WTC11 (cell line): Measurements from ENCODE around the gene TNIK. TPM values are rescaled to one million over a fixed set of nuclear protein-coding genes. Genes with fewer than 3 reads are reported as not detected.

Source experiments
- ATAC-seq: fragments of 200-7000 bp; cut with Tn5 transposase; 2 replicates; pipeline ENCODE4 v1.10.0; 2021; ENCODE audit warnings: mild to moderate bottlenecking, moderate library complexity
- CTCF ChIA-PET: fragments of 300-600 bp; sonication (Branson Sonifier 250); formaldehyde crosslinking; loops from one replicate; lab custom pipeline; 2021; ENCODE audit warnings: antibody characterized with exemption; lab: Charles Lee
- POLR2A ChIA-PET: fragments of 350-600 bp; sonication (Branson Sonifier 250); formaldehyde crosslinking; loops from one replicate; lab custom pipeline; 2021; ENCODE audit warnings: antibody characterized with exemption; lab: Charles Lee
- DNase-seq: peaks from one replicate; pipeline ENCODE4 v3.0.0; 2021; ENCODE audit warnings: low spot score
- H3K27ac Mint-ChIP-seq: 2 replicates; pipeline ENCODE4 v1.8.0; 2021; ENCODE audit warnings: mixed read lengths
- H3K27me3 Mint-ChIP-seq: 2 replicates; pipeline ENCODE4 v1.8.0; 2021; ENCODE audit warnings: low read depth, mild to moderate bottlenecking, moderate library complexity, mixed read lengths
- H3K36me3 Mint-ChIP-seq: 2 replicates; pipeline ENCODE4 v1.8.0; 2021; ENCODE audit warnings: mixed read lengths
- H3K4me1 Mint-ChIP-seq: 2 replicates; pipeline ENCODE4 v1.8.0; 2022; ENCODE audit warnings: mixed read lengths
- H3K4me3 Mint-ChIP-seq: 2 replicates; pipeline ENCODE4 v1.8.0; 2021; ENCODE audit warnings: mild to moderate bottlenecking, moderate library complexity, mixed read lengths
- H3K9me3 Mint-ChIP-seq: 2 replicates; pipeline ENCODE4 v1.8.0; 2021; ENCODE audit warnings: mixed read lengths
- CBFB ChIP-seq: sonication (generic); formaldehyde crosslinking; IDR thresholded peaks from 2 replicates; pipeline ENCODE4 v1.8.1; 2022; ENCODE audit warnings: mild to moderate bottlenecking, low read depth, missing genetic modification reagents
- ELF4 ChIP-seq: sonication (generic); formaldehyde crosslinking; IDR thresholded peaks from 2 replicates; pipeline ENCODE4 v1.8.1; 2022; ENCODE audit warnings: low read depth, mild to moderate bottlenecking, moderate library complexity, missing genetic modification reagents
- FOXP1 ChIP-seq: sonication (generic); formaldehyde crosslinking; IDR thresholded peaks from 2 replicates; pipeline ENCODE4 v1.8.0; 2022; ENCODE audit warnings: missing genetic modification reagents, mild to moderate bottlenecking, moderate library complexity, borderline replicate concordance
- HMGA2 ChIP-seq: fragments of 250-450 bp; sonication (Bioruptor Pico); IDR thresholded peaks from 2 replicates; pipeline ENCODE4 v1.4.0; 2021; ENCODE audit warnings: mild to moderate bottlenecking, moderate library complexity
- OVOL2 ChIP-seq: fragments of 250-450 bp; sonication (Bioruptor Pico); IDR thresholded peaks from 2 replicates; pipeline ENCODE4 v1.9.0; 2021; ENCODE audit warnings: mild to moderate bottlenecking, borderline replicate concordance
- PRRX2 ChIP-seq: fragments of 250-450 bp; sonication (Bioruptor Pico); IDR thresholded peaks from 2 replicates; pipeline ENCODE4 v1.8.0; 2021; ENCODE audit warnings: mild to moderate bottlenecking
- SMAD3 ChIP-seq: sonication (generic); formaldehyde crosslinking; IDR thresholded peaks from 2 replicates; pipeline ENCODE4 v1.8.0; 2022; ENCODE audit warnings: missing genetic modification reagents, mild to moderate bottlenecking, borderline replicate concordance
- SOX15 ChIP-seq: fragments of 250-450 bp; sonication (Bioruptor Pico); IDR thresholded peaks from 2 replicates; pipeline ENCODE4 v1.9.0; 2021; ENCODE audit warnings: mild to moderate bottlenecking
- TCF7 ChIP-seq: sonication (generic); formaldehyde crosslinking; IDR thresholded peaks from 2 replicates; pipeline ENCODE4 v1.8.0; 2022; ENCODE audit warnings: mild to moderate bottlenecking, low read depth, missing genetic modification reagents, moderate library complexity
- TEAD1 ChIP-seq: sonication (generic); formaldehyde crosslinking; IDR thresholded peaks from 2 replicates; pipeline ENCODE4 v1.8.0; 2022; ENCODE audit warnings: mild to moderate bottlenecking, missing genetic modification reagents
- TP53 ChIP-seq: sonication (generic); formaldehyde crosslinking; IDR thresholded peaks from 2 replicates; pipeline ENCODE4 v1.8.1; 2023; ENCODE audit warnings: mild to moderate bottlenecking, missing genetic modification reagents
- ZNF121 ChIP-seq: sonication (generic); formaldehyde crosslinking; IDR thresholded peaks from 2 replicates; pipeline ENCODE4 v1.8.0; 2023; ENCODE audit warnings: missing genetic modification reagents
- total RNA-seq: library from RNA; stranded (reverse); gene quantifications from 3 replicates; pipeline ENCODE4 v1.2.3, GENCODE V29; 2021
- TF ChIP-seq, protein P1 (sequence below): sonication (generic); formaldehyde crosslinking; IDR thresholded peaks from 2 replicates; pipeline ENCODE4 v1.8.0; 2023; ENCODE audit warnings: missing genetic modification reagents, mild to moderate bottlenecking, borderline replicate concordance
- TF ChIP-seq, protein P2 (sequence below): fragments of 250-450 bp; sonication (Bioruptor Pico); IDR thresholded peaks from 2 replicates; pipeline ENCODE4 v1.9.0; 2021; ENCODE audit warnings: mild to moderate bottlenecking
- TF ChIP-seq, protein P3 (sequence below): sonication (generic); formaldehyde crosslinking; conservative IDR thresholded peaks from 2 replicates; pipeline ENCODE4 v1.8.1; 2022; ENCODE audit warnings: mild to moderate bottlenecking, missing genetic modification reagents
- TF ChIP-seq, protein P4 (sequence below): sonication (generic); formaldehyde crosslinking; IDR thresholded peaks from 2 replicates; pipeline ENCODE4 v1.8.1; 2023; ENCODE audit warnings: mild to moderate bottlenecking, missing genetic modification reagents, borderline replicate concordance
- TF ChIP-seq, protein P5 (sequence below): sonication (generic); formaldehyde crosslinking; IDR thresholded peaks from 2 replicates; pipeline ENCODE4 v1.8.1; 2022; ENCODE audit warnings: low read depth, missing genetic modification reagents, borderline replicate concordance
- TF ChIP-seq, protein P6 (sequence below): sonication (generic); formaldehyde crosslinking; IDR thresholded peaks from 2 replicates; pipeline ENCODE4 v1.8.1; 2023; ENCODE audit warnings: mild to moderate bottlenecking, missing genetic modification reagents
- TF ChIP-seq, protein P7 (sequence below): sonication (generic); formaldehyde crosslinking; IDR thresholded peaks from 2 replicates; pipeline ENCODE4 v1.8.0; 2022; ENCODE audit warnings: mild to moderate bottlenecking, missing genetic modification reagents
- TF ChIP-seq, protein P8 (sequence below): sonication (generic); formaldehyde crosslinking; IDR thresholded peaks from 2 replicates; pipeline ENCODE4 v1.8.1; 2023; ENCODE audit warnings: mild to moderate bottlenecking, missing genetic modification reagents

TNIK gene
- total RNA-seq, 1 experiment from 2014 or later: 50.3 TPM

DNA sequence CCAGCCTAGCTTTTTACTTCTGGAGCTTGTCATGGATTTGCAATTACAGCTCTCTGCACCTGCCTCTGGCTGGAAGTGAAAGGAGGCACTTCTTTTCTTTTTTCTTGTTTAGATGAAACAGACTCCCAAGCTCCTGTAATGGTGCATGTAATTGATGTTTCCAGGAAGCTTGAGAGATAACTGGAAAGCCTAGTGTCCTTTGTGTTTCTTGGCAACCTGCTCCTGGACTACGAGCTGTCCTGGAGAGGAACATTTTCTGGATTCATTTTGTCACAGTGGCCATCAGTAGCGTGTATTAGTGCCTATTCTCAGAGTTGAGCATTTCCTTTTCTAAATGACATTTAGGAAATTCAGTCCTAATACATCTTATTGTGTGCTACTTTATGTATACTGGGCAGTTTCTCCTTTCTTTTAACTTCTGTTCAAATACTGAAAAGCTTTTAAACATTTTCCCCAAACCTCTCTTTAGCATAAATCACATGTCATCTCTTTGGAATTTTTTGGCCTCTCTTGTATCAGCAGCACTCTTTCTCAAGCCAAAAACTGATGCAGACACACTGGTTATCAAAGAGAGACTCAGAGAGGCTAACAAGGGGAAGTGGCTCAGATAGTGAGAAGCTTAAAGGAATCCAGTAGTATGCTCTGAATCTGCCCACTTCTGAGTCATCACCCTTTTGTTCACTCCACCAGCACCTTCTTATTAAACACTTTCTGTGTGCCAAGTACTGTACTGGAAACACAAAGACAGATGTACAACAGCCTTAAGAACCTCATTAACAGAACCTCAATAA, 371.0 kb downstream of the TNIK start (continued):
- TF ChIP-seq CBFB (CRISPR knock-in tag) (no peak), HMGA2 (CRISPR knock-in tag) (no peak), ELF4 (CRISPR knock-in tag) (no peak), SMAD3 (CRISPR knock-in tag) (no peak)
- TF ChIP-seq, protein P1, sequence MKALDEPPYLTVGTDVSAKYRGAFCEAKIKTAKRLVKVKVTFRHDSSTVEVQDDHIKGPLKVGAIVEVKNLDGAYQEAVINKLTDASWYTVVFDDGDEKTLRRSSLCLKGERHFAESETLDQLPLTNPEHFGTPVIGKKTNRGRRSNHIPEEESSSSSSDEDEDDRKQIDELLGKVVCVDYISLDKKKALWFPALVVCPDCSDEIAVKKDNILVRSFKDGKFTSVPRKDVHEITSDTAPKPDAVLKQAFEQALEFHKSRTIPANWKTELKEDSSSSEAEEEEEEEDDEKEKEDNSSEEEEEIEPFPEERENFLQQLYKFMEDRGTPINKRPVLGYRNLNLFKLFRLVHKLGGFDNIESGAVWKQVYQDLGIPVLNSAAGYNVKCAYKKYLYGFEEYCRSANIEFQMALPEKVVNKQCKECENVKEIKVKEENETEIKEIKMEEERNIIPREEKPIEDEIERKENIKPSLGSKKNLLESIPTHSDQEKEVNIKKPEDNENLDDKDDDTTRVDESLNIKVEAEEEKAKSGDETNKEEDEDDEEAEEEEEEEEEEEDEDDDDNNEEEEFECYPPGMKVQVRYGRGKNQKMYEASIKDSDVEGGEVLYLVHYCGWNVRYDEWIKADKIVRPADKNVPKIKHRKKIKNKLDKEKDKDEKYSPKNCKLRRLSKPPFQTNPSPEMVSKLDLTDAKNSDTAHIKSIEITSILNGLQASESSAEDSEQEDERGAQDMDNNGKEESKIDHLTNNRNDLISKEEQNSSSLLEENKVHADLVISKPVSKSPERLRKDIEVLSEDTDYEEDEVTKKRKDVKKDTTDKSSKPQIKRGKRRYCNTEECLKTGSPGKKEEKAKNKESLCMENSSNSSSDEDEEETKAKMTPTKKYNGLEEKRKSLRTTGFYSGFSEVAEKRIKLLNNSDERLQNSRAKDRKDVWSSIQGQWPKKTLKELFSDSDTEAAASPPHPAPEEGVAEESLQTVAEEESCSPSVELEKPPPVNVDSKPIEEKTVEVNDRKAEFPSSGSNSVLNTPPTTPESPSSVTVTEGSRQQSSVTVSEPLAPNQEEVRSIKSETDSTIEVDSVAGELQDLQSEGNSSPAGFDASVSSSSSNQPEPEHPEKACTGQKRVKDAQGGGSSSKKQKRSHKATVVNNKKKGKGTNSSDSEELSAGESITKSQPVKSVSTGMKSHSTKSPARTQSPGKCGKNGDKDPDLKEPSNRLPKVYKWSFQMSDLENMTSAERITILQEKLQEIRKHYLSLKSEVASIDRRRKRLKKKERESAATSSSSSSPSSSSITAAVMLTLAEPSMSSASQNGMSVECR: no peak
- TF ChIP-seq, protein P2, sequence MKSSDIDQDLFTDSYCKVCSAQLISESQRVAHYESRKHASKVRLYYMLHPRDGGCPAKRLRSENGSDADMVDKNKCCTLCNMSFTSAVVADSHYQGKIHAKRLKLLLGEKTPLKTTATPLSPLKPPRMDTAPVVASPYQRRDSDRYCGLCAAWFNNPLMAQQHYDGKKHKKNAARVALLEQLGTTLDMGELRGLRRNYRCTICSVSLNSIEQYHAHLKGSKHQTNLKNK (CRISPR knock-in tag): no peak

DNA sequence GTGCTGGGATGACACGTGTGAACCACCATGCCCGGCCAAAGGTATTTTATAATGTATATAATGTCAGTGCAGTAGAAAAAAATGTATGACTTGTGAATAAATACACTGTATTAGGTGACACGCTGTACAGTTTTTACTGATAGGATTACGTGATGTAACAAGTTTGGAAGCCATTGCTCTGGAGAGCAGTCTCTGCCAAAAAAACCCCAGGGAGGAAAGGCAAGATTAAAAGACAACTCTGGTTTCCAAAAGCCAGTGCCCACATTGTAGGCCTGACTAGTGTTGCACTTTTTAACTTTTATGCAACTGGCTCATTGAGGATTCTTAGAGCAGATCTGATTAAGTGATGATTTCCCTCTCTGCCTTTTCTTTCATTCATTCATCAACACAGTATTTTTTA, 371.7 kb downstream of the TNIK start:
- Mint-ChIP-seq H3K4me3 (no peak overlapping the region), H3K36me3 (peaks cover 26% of the 10 kb centered on the region), H3K4me1 (0 out of 2 replicates have a peak, but pooled peaks cover 3% of the 10 kb centered on the region), H3K27me3 (no peaks in the 10 kb centered on the region), H3K9me3 (no peaks in the 10 kb centered on the region), H3K27ac (no peak overlapping the region)
- CTCF ChIA-PET: interaction anchor here (1.2 kb wide), 1 partner anchor 39 kb away, joined by 3 read pairs; no protein-coding TSS in a partner anchor
- POLR2A ChIA-PET: no interaction called here
- DNase-seq: no peak
- no peak for ATAC-seq
- TF ChIP-seq, protein P3, sequence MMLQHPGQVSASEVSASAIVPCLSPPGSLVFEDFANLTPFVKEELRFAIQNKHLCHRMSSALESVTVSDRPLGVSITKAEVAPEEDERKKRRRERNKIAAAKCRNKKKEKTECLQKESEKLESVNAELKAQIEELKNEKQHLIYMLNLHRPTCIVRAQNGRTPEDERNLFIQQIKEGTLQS: no peak
- TF ChIP-seq ZNF121 (CRISPR knock-in tag): no peak
- no peak for TF ChIP-seq TCF7 (CRISPR knock-in tag)
- no peak for TF ChIP-seq FOXP1
- no peak for TF ChIP-seq OVOL2 (CRISPR knock-in tag)
- TF ChIP-seq, protein P4, sequence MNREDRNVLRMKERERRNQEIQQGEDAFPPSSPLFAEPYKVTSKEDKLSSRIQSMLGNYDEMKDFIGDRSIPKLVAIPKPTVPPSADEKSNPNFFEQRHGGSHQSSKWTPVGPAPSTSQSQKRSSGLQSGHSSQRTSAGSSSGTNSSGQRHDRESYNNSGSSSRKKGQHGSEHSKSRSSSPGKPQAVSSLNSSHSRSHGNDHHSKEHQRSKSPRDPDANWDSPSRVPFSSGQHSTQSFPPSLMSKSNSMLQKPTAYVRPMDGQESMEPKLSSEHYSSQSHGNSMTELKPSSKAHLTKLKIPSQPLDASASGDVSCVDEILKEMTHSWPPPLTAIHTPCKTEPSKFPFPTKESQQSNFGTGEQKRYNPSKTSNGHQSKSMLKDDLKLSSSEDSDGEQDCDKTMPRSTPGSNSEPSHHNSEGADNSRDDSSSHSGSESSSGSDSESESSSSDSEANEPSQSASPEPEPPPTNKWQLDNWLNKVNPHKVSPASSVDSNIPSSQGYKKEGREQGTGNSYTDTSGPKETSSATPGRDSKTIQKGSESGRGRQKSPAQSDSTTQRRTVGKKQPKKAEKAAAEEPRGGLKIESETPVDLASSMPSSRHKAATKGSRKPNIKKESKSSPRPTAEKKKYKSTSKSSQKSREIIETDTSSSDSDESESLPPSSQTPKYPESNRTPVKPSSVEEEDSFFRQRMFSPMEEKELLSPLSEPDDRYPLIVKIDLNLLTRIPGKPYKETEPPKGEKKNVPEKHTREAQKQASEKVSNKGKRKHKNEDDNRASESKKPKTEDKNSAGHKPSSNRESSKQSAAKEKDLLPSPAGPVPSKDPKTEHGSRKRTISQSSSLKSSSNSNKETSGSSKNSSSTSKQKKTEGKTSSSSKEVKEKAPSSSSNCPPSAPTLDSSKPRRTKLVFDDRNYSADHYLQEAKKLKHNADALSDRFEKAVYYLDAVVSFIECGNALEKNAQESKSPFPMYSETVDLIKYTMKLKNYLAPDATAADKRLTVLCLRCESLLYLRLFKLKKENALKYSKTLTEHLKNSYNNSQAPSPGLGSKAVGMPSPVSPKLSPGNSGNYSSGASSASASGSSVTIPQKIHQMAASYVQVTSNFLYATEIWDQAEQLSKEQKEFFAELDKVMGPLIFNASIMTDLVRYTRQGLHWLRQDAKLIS (CRISPR knock-in tag): no peak
- TF ChIP-seq SOX15 (CRISPR knock-in tag): no peak
- no peak for TF ChIP-seq PRRX2 (CRISPR knock-in tag)
- TF ChIP-seq, protein P5, sequence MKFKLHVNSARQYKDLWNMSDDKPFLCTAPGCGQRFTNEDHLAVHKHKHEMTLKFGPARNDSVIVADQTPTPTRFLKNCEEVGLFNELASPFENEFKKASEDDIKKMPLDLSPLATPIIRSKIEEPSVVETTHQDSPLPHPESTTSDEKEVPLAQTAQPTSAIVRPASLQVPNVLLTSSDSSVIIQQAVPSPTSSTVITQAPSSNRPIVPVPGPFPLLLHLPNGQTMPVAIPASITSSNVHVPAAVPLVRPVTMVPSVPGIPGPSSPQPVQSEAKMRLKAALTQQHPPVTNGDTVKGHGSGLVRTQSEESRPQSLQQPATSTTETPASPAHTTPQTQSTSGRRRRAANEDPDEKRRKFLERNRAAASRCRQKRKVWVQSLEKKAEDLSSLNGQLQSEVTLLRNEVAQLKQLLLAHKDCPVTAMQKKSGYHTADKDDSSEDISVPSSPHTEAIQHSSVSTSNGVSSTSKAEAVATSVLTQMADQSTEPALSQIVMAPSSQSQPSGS: no peak
- no peak for TF ChIP-seq TP53 (CRISPR knock-in tag)
- no peak for TF ChIP-seq TEAD1 (CRISPR knock-in tag)
- TF ChIP-seq, protein P6, sequence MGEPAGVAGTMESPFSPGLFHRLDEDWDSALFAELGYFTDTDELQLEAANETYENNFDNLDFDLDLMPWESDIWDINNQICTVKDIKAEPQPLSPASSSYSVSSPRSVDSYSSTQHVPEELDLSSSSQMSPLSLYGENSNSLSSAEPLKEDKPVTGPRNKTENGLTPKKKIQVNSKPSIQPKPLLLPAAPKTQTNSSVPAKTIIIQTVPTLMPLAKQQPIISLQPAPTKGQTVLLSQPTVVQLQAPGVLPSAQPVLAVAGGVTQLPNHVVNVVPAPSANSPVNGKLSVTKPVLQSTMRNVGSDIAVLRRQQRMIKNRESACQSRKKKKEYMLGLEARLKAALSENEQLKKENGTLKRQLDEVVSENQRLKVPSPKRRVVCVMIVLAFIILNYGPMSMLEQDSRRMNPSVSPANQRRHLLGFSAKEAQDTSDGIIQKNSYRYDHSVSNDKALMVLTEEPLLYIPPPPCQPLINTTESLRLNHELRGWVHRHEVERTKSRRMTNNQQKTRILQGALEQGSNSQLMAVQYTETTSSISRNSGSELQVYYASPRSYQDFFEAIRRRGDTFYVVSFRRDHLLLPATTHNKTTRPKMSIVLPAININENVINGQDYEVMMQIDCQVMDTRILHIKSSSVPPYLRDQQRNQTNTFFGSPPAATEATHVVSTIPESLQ (CRISPR knock-in tag): no peak
- TF ChIP-seq, protein P7, sequence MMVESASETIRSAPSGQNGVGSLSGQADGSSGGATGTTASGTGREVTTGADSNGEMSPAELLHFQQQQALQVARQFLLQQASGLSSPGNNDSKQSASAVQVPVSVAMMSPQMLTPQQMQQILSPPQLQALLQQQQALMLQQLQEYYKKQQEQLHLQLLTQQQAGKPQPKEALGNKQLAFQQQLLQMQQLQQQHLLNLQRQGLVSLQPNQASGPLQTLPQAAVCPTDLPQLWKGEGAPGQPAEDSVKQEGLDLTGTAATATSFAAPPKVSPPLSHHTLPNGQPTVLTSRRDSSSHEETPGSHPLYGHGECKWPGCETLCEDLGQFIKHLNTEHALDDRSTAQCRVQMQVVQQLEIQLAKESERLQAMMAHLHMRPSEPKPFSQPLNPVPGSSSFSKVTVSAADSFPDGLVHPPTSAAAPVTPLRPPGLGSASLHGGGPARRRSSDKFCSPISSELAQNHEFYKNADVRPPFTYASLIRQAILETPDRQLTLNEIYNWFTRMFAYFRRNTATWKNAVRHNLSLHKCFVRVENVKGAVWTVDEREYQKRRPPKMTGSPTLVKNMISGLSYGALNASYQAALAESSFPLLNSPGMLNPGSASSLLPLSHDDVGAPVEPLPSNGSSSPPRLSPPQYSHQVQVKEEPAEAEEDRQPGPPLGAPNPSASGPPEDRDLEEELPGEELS: no peak
- TF ChIP-seq, protein P8, sequence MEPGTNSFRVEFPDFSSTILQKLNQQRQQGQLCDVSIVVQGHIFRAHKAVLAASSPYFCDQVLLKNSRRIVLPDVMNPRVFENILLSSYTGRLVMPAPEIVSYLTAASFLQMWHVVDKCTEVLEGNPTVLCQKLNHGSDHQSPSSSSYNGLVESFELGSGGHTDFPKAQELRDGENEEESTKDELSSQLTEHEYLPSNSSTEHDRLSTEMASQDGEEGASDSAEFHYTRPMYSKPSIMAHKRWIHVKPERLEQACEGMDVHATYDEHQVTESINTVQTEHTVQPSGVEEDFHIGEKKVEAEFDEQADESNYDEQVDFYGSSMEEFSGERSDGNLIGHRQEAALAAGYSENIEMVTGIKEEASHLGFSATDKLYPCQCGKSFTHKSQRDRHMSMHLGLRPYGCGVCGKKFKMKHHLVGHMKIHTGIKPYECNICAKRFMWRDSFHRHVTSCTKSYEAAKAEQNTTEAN (CRISPR knock-in tag): no peak
